ENCODE results near the gene BCR.

BCR gene

DNA sequence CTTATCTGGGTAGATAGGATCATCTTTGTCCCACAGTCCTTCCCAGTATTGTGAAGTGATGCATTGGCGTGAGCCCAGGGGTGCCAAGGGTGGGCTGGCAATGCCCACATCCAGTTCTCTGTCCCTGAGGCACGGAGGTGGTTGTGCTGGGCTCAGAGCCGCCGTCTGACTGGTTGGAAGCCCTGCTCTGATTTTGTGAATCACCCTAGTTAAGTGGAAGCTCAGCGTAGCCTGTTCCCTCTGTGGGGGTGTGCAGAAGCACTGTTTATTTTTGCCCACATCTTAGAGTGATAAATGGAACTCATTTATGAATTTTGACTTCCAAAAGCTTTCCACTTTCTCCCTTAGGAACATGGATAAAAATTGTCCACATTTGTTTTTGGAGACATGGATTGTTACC lies 13.6 kb downstream of the BCR start:
- in situ Hi-C loops (cut with HindIII; ENCODE audit: low sequenced_read_pairs) = no loop called here

DNA sequence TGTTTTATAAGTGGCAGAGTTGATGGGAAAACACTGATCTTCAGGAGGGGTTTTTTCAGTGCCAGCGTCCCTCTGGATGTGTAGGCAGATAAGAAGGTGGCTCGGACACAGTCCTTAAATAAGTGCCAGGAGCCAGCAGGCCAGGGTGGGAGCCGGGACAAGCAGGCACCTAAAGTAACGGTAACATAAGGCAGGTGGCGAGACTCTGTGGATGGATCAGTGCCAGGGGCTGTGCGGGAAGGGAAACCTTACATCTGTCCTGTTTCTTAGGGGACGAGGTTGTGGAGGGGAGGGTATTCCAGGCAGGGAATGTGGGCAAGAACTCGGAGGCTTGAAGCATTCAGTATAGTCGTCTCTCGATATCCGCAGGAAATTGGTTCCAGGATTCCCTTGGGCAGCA lies 15.9 kb downstream of the BCR start:
- in situ Hi-C loops (cut with HindIII; ENCODE audit: low sequenced_read_pairs) = no loop called here

- in situ Hi-C loops (cut with HindIII; ENCODE audit: low sequenced_read_pairs) = no loop called here
These were observed 17.5 kb downstream of the BCR start for GRCh38 chr22:23197836-23198235.

GRCh38 chr22:23199159-23199558 lies 18.9 kb downstream of the BCR start:
- in situ Hi-C loops (cut with HindIII; ENCODE audit: low sequenced_read_pairs) = no loop called here

DNA sequence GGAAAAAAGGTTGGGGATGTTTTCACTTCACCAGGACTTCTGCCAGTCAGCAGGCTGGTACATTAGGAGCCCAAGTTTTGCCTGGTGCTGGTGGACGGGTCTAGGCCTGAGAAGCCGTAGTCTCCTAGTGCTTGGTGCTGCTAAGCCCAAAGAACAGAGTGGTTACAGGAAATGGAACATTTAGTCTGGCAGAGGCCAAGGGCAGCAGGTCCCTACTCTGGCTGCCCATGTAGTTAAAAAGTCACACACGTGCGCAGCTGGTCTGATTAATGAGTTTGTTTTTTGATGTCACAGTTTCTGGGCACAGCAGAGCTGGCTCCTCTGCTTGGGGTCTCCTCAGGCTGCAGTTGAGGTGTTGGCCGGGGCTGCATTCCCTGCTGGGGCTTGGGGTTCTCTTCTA lies 20.6 kb downstream of the BCR start:
- in situ Hi-C loops (cut with HindIII; ENCODE audit: low sequenced_read_pairs) = no loop called here

GRCh38 chr22:23202812-23203451 lies 22.6 kb downstream of the BCR start:
- in situ Hi-C loops (cut with HindIII; ENCODE audit: low sequenced_read_pairs) = no loop called here

GRCh38 chr22:23203452-23204124 lies 23.3 kb downstream of the BCR start:
- in situ Hi-C loops (cut with HindIII; ENCODE audit: low sequenced_read_pairs) = no loop called here

DNA sequence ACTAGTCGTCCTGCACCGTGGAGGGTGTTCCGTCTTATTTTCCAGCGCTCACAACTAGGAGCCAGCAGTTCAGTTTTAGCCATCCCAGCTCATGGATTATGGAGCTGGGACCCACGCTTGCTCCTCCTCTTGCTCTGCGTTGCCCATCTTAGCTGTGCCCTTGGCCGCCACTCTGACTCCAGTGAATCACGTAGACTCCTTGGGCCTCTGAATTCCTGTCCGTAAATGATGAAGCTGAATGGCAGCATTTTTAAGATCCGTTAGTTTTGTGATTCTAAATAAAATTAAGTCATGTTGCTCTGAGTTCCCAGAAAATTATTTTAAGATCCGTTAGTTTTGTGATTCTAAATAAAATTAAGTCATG lies 23.8 kb downstream of the BCR start:
- in situ Hi-C loops (cut with HindIII; ENCODE audit: low sequenced_read_pairs) = no loop called here

GRCh38 chr22:23204541-23205157 lies 24.3 kb downstream of the BCR start:
- in situ Hi-C loops (cut with HindIII; ENCODE audit: low sequenced_read_pairs) = no loop called here

DNA sequence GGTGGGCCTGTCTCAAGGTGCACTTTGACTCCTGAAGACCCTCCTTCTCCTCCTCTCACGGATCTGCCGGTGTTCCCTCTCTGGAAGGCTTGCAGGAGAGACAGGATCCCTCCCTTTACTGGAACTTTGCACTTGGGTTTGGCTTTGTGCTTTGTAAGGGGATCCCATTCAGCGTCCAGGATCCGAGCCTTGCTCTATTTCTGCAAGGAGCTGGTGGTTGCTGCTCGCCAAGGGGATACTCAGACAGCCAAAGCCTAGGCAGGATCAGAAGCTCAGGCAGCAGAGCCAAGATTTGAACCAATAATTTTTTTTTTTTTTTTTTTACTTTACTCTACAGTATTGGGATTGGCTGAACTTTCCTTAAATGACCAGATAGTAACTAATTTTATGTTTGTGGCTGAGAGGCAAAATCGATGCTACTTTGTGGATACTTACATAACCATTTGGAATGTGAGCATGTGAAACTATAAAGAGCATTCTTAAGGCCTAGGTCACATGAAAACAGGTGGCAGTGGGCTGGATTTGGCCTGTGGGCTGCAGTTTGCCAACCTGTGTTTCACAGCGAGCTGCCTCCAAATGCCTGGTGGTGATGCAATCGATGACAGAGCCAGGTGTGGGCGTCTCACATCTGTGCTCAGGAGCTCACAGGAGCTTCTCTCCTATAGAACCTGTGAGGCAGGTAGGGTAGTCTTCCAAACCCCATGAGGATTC lies 25.2 kb downstream of the BCR start:
- in situ Hi-C loops (cut with HindIII; ENCODE audit: low sequenced_read_pairs) = no loop called here

DNA sequence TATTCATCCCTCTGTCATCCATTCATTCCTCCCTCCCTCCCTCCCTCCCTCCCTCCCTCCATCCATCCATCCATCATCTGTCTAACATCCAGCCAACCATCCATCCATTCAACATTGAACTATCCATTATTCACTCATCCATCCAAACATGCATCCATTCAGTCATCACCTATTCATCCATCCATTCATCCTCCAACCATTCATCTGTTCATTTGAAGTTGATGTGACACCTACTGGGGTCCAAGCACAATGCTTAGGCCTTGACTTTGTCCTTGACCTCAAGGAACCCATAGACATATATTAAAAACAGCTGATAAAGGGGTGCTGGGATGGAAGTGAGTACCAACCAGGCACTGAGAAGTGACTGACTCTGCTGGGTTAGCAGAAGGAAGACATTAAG lies 26.6 kb downstream of the BCR start:
- in situ Hi-C loops (cut with HindIII; ENCODE audit: low sequenced_read_pairs) = no loop called here

DNA sequence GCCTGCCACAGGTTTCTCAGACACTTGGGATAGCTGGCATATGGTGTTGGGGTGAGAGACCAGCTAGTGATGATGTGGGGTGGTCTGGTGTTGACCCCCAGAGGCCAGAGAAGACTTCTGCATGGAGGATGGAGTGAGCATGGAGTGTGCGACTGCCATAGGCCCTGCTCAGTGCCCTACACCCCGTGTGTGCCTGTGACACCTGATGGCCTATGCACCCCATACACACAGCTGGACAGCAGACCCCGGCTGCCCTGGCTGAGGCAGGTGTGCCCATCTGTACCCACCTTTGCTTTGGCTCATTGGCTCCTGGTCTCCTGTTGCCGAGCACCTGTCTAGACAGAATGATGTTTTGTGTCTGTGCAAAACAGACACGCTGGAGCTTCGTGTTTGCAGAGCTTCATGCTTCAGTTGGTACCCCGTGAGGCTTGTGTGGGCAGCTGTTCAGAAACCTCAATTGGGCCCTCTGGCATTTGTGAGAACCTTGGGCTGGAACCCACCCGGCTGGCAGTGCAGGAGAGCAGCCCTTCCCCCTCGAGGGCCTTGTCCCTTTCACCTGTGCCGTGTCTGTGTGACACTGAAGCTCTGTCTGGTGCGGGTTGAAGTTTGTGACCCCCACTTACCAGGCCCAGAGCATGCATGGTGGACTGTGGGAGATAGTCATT lies 27.6 kb downstream of the BCR start:
- in situ Hi-C loops (cut with HindIII; ENCODE audit: low sequenced_read_pairs) = no loop called here

- in situ Hi-C loops (cut with HindIII; ENCODE audit: low sequenced_read_pairs) = no loop called here
These were observed 30.3 kb downstream of the BCR start for GRCh38 chr22:23210428-23211170.

- in situ Hi-C loops (cut with HindIII; ENCODE audit: low sequenced_read_pairs) = no loop called here
These were observed 31.3 kb downstream of the BCR start for GRCh38 chr22:23211622-23212021.

GRCh38 chr22:23212061-23213021 lies 32.0 kb downstream of the BCR start:
- in situ Hi-C loops (cut with HindIII; ENCODE audit: low sequenced_read_pairs) = no loop called here

DNA sequence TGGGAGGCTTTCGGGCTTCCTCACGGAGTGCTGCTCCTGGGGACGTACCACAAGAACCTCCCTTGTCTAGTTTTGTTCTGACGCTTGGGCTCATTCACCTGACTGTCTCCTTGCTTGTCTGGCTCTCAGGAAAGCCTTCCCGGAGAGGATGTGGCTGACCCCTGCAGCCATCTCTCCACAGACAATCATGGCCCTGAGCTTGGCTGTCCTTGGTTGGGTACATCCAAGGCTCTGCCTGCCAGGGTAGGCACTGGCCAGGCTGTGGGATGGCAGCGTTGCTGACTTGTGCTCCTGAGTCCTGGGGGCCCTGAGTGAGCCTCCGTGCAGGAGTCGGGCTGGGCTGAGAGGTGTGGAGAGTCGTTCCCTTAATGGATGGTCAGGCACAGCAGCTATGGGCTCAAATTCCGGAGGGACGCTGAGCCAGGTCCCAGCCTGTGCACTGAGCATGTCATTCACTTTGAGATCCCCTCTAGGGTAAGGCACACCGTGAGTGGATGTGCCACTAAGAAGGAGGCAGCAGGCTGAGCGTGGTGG lies 32.8 kb downstream of the BCR start:
- in situ Hi-C loops (cut with HindIII; ENCODE audit: low sequenced_read_pairs) = no loop called here

- in situ Hi-C loops (cut with HindIII; ENCODE audit: low sequenced_read_pairs) = no loop called here
These were observed 33.4 kb downstream of the BCR start for GRCh38 chr22:23213581-23214334.

- in situ Hi-C loops (cut with HindIII; ENCODE audit: low sequenced_read_pairs) = no loop called here
These were observed 34.1 kb downstream of the BCR start for GRCh38 chr22:23214398-23214797.
